Uterus (tissue), 2 donors: ENCODE data around the gene RAPGEF5.

Experiments
- POLR2A ChIP-seq, 2 donors: fragments of 450-650 bp; IDR thresholded peaks; one replicate each; pipeline ENCODE4 v1.6.1; 2016; ENCODE audit warnings: antibody characterized with exemption in 2 of 2, mild to moderate bottlenecking in 1 of 2, moderate library complexity in 1 of 2
- TF ChIP-seq, protein P1 (sequence below), 4 experiments: fragments of 200-600 bp in 2 of 4; fragments of 450-650 bp in 2 of 4; sonication (generic) in 2 of 4; IDR thresholded peaks; one replicate each; pipeline ENCODE4 v1.5.1; 2016 to 2019; ENCODE audit warnings: antibody characterized with exemption in 4 of 4, mild to moderate bottlenecking in 2 of 4, moderate library complexity in 1 of 4

GRCh38 chr7:22168129-22168634 lies 188.8 kb downstream of the RAPGEF5 start:
- TF ChIP-seq, protein P1, sequence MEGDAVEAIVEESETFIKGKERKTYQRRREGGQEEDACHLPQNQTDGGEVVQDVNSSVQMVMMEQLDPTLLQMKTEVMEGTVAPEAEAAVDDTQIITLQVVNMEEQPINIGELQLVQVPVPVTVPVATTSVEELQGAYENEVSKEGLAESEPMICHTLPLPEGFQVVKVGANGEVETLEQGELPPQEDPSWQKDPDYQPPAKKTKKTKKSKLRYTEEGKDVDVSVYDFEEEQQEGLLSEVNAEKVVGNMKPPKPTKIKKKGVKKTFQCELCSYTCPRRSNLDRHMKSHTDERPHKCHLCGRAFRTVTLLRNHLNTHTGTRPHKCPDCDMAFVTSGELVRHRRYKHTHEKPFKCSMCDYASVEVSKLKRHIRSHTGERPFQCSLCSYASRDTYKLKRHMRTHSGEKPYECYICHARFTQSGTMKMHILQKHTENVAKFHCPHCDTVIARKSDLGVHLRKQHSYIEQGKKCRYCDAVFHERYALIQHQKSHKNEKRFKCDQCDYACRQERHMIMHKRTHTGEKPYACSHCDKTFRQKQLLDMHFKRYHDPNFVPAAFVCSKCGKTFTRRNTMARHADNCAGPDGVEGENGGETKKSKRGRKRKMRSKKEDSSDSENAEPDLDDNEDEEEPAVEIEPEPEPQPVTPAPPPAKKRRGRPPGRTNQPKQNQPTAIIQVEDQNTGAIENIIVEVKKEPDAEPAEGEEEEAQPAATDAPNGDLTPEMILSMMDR (IDR thresholded peaks at IDR 0.05): no peak
- TF ChIP-seq POLR2A (IDR thresholded peaks at IDR 0.05): no peak
